ENCODE data around the gene C3orf20. TPM values are rescaled to one million over a fixed set of nuclear protein-coding genes. Genes with fewer than 3 reads are reported as not detected.

C3orf20 gene
- total and polyA plus RNA-seq, 9 of the 15 experiments (the other 6 are each of a cell fraction or from before 2014, with no cell fraction given): 0.04 TPM; not detected in 8

- no peak; the same call in 1 of the 2 replicates for TF ChIP-seq PYGO2 (tag; IDR thresholded peaks at IDR 0.05)
- TF ChIP-seq ZNF436 (CRISPR knock-in tag; IDR thresholded peaks at IDR 0.05): no peak
- TF ChIP-seq PHB2 (IDR thresholded peaks at IDR 0.05; ENCODE audit: low read depth): no peak
- TF ChIP-seq CTBP1 (IDR thresholded peaks at IDR 0.05; ENCODE audit: borderline replicate concordance): peak; percentile 38; the same call in 1 of the 2 replicates
- TF ChIP-seq ATF1 (CRISPR knock-in tag; IDR thresholded peaks at IDR 0.05): no peak
- TF ChIP-seq ATF1 (tag; IDR thresholded peaks at IDR 0.05): peak; percentile 74
- TF ChIP-seq, protein P1, sequence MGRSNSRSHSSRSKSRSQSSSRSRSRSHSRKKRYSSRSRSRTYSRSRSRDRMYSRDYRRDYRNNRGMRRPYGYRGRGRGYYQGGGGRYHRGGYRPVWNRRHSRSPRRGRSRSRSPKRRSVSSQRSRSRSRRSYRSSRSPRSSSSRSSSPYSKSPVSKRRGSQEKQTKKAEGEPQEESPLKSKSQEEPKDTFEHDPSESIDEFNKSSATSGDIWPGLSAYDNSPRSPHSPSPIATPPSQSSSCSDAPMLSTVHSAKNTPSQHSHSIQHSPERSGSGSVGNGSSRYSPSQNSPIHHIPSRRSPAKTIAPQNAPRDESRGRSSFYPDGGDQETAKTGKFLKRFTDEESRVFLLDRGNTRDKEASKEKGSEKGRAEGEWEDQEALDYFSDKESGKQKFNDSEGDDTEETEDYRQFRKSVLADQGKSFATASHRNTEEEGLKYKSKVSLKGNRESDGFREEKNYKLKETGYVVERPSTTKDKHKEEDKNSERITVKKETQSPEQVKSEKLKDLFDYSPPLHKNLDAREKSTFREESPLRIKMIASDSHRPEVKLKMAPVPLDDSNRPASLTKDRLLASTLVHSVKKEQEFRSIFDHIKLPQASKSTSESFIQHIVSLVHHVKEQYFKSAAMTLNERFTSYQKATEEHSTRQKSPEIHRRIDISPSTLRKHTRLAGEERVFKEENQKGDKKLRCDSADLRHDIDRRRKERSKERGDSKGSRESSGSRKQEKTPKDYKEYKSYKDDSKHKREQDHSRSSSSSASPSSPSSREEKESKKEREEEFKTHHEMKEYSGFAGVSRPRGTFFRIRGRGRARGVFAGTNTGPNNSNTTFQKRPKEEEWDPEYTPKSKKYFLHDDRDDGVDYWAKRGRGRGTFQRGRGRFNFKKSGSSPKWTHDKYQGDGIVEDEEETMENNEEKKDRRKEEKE (IDR thresholded peaks at IDR 0.05; ENCODE audit: borderline replicate concordance in 1 of 2, control insufficient read depth in 1 of 2, low read depth in 2 of 2, low read length in 1 of 2): no peak
- TF ChIP-seq, protein P2, sequence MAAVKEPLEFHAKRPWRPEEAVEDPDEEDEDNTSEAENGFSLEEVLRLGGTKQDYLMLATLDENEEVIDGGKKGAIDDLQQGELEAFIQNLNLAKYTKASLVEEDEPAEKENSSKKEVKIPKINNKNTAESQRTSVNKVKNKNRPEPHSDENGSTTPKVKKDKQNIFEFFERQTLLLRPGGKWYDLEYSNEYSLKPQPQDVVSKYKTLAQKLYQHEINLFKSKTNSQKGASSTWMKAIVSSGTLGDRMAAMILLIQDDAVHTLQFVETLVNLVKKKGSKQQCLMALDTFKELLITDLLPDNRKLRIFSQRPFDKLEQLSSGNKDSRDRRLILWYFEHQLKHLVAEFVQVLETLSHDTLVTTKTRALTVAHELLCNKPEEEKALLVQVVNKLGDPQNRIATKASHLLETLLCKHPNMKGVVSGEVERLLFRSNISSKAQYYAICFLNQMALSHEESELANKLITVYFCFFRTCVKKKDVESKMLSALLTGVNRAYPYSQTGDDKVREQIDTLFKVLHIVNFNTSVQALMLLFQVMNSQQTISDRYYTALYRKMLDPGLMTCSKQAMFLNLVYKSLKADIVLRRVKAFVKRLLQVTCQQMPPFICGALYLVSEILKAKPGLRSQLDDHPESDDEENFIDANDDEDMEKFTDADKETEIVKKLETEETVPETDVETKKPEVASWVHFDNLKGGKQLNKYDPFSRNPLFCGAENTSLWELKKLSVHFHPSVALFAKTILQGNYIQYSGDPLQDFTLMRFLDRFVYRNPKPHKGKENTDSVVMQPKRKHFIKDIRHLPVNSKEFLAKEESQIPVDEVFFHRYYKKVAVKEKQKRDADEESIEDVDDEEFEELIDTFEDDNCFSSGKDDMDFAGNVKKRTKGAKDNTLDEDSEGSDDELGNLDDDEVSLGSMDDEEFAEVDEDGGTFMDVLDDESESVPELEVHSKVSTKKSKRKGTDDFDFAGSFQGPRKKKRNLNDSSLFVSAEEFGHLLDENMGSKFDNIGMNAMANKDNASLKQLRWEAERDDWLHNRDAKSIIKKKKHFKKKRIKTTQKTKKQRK (IDR thresholded peaks at IDR 0.05; ENCODE audit: borderline replicate concordance, low read depth, low read length): no peak
- peak; percentile 67 for TF ChIP-seq THRA (IDR thresholded peaks at IDR 0.05)
- TF ChIP-seq ZKSCAN3 (CRISPR knock-in tag; IDR thresholded peaks at IDR 0.05): no peak
- no peak for TF ChIP-seq PHF20 (IDR thresholded peaks at IDR 0.05; ENCODE audit: partially characterized antibody)
- TF ChIP-seq KAT7 (CRISPR knock-in tag; IDR thresholded peaks at IDR 0.05; ENCODE audit: borderline replicate concordance): no peak
- TF ChIP-seq BCL6 (CRISPR knock-in tag; IDR thresholded peaks at IDR 0.05): no peak; the same call in 1 of the 2 replicates
- no peak; a peak in 2 of 4 replicates for TF ChIP-seq RCOR1 (IDR thresholded peaks at IDR 0.05; ENCODE audit: borderline replicate concordance in 1 of 2, low read depth in 2 of 2, low read length in 2 of 2)
- TF ChIP-seq ZNF277 (CRISPR knock-in tag; IDR thresholded peaks at IDR 0.05; ENCODE audit: borderline replicate concordance): no peak
- no peak for TF ChIP-seq SREBF1 (IDR thresholded peaks at IDR 0.05; ENCODE audit: borderline replicate concordance, low read depth, low read length)
- TF ChIP-seq THAP7 (CRISPR knock-in tag; IDR thresholded peaks at IDR 0.05): no peak
Measured at GRCh38 chr3:14646589-14647413, 28.1 kb upstream of the C3orf20 start (continued).
